CD4-positive, alpha-beta T cell (primary cell): ENCODE results near the gene SERPINB13. TPM values are rescaled to one million over a fixed set of nuclear protein-coding genes. Genes with fewer than 3 reads are reported as not detected.

Source experiments
- ATAC-seq: fragments of 200-7000 bp; cut with Tn5 transposase; one replicate; pipeline ENCODE4 v1.10.0; 2022; ENCODE audit warnings: mild to moderate bottlenecking; ENCODE audit not compliant: poor library complexity
- CTCF ChIA-PET: fragments of 350-600 bp; sonication (Branson Sonifier 250); formaldehyde crosslinking; loops from one replicate; lab custom pipeline; 2021; ENCODE audit warnings: antibody characterized with exemption, inconsistent platforms; lab: Charles Lee
- POLR2A ChIA-PET: fragments of 350-600 bp; sonication (Branson Sonifier 250); formaldehyde crosslinking; loops from one replicate; lab custom pipeline; 2021; ENCODE audit warnings: antibody characterized with exemption, inconsistent platforms; lab: Charles Lee
- DNase-seq, 14 experiments: peaks; one replicate each; pipeline ENCODE4 v3.0.0-alpha.2; 2013 to 2020; ENCODE audit warnings: mixed read lengths in 2 of 14
- H3K27ac ChIP-seq, 2 donors: one replicate each; pipeline versions ENCODE4 v1.5.1 to v1.7.0; 2013; ENCODE audit warnings: low read length in 2 of 2, low read depth in 1 of 2, mild to moderate bottlenecking in 1 of 2
- H3K27me3 ChIP-seq, 2 experiments: 1 replicate in 1 of 2; 2 replicates in 1 of 2; pipeline versions ENCODE4 v1.6.1 to v1.7.0; 2013; ENCODE audit warnings: low read length in 2 of 2, control low read depth in 1 of 2, mild to moderate bottlenecking in 1 of 2, moderate library complexity in 1 of 2; ENCODE audit not compliant: insufficient read depth in 2 of 2, control insufficient read depth in 1 of 2
- H3K36me3 ChIP-seq: one replicate; pipeline ENCODE4 v1.6.1; 2013; ENCODE audit warnings: low read length, control low read depth; ENCODE audit not compliant: insufficient read depth
- H3K4me1 ChIP-seq: one replicate; pipeline ENCODE4 v1.6.1; 2013; ENCODE audit warnings: low read length, control low read depth; ENCODE audit not compliant: insufficient read depth
- H3K4me3 ChIP-seq: one replicate; pipeline ENCODE4 v1.5.1; 2013; ENCODE audit warnings: mild to moderate bottlenecking, low read length, moderate library complexity
- H3K9me3 ChIP-seq, 2 experiments: 1 replicate in 1 of 2; 2 replicates in 1 of 2; pipeline versions ENCODE4 v1.6.1 to v1.7.0; 2013; ENCODE audit warnings: low read length in 2 of 2, mild to moderate bottlenecking in 2 of 2, control low read depth in 1 of 2, moderate library complexity in 1 of 2; ENCODE audit not compliant: control insufficient read depth in 1 of 2, insufficient read depth in 1 of 2
- H3K27ac Mint-ChIP-seq: one replicate; pipeline ENCODE4 v1.8.0; 2020; ENCODE audit warnings: mixed read lengths
- H3K27me3 Mint-ChIP-seq: one replicate; pipeline ENCODE4 v1.8.0; 2021; ENCODE audit warnings: mixed read lengths
- H3K36me3 Mint-ChIP-seq: one replicate; pipeline ENCODE4 v1.8.0; 2021; ENCODE audit warnings: low read depth, mixed read lengths
- H3K4me1 Mint-ChIP-seq: one replicate; pipeline ENCODE4 v1.8.0; 2021; ENCODE audit warnings: low read depth, mixed read lengths
- H3K4me3 Mint-ChIP-seq: one replicate; pipeline ENCODE4 v1.8.0; 2020; ENCODE audit warnings: mild to moderate bottlenecking, mixed read lengths
- H3K9me3 Mint-ChIP-seq: one replicate; pipeline ENCODE4 v1.8.0; 2020; ENCODE audit warnings: mixed read lengths
- intact Hi-C, 2 experiments: fragments of 100-400 bp; cut with DNase I in 1 of 2; cut with micrococcal nuclease in 1 of 2; formaldehyde crosslinking; loops; one replicate each; pipeline versions ENCODE4 v1.15.1 to v1.9.0; 2023 to 2025; cut with DNase I, micrococcal nuclease
- total RNA-seq, 174 experiments: library from RNA in 2 of 174; stranded (reverse) in 2 of 174; gene quantifications; one replicate each; pipeline ENCODE4 v1.2.3 and lab custom pipeline; 2021 to 2026
- TF ChIP-seq, protein P1 (sequence below): fragments of 200-600 bp; IDR thresholded peaks from one replicate; pipeline ENCODE4 v1.8.0; 2022; ENCODE audit warnings: antibody characterized with exemption, mild to moderate bottlenecking

Gene SERPINB13
- total RNA-seq, 2 experiments from 2014 or later: not detected

DNA sequence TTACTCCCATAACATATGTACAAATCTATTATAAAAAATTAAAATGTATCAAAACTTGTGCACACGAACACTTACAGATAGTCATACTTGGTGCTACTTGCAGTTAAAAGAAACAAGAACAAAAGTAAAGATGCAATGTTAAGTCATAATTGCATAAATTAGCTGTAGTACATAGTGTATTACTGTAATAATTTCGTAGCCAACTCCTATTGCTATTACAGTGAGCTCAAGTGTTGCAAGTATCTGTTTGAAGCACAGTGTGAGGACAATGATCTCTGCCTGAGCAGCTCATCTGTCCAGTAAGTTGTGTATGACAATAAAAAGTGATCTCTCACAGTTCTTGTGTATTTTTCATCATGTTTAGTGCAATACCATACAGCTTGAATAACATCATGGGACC, 7.5 kb upstream of the SERPINB13 start:
- POLR2A ChIA-PET: no interaction called here

DNA sequence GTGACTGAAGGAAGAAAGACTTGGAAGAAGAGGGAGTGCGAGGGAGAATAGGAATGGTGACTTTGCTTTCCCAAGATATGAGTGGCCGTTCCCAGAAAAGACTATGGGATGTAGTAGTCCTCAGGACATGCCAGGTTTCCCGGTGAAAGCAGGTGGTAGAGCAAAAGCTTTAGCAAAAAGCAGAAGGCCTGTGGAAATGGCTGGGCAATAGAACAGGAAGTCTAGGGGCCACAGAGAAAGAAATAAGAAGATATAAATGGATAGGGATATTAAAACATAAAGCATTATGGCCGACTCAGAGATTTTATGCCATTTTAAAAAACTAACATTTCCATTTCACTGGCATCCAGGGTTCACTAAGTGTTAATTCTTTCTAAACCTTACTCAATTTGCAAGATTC, 1.2 kb upstream of the SERPINB13 start:
- CTCF ChIA-PET: no interaction called here
- intact Hi-C loops: no loop called here
- Histone ChIP-seq H3K36me3 (no peaks in the 10 kb centered on the region), H3K9me3 (no peaks in the 10 kb centered on the region), H3K27ac (no peak overlapping the region), H3K4me3 (no peak overlapping the region), H3K27me3 (peaks cover 0 to 7% of the 10 kb centered on the region in 2 experiments), H3K4me1 (no peaks in the 10 kb centered on the region)
- no peaks in the 10 kb centered on the region for H3K9me3 Mint-ChIP-seq
- no peaks in the 10 kb centered on the region for H3K4me1 Mint-ChIP-seq
- no peaks in the 10 kb centered on the region for H3K36me3 Mint-ChIP-seq
- no peak for ATAC-seq
- POLR2A ChIA-PET: no interaction called here
- TF ChIP-seq, protein P1, sequence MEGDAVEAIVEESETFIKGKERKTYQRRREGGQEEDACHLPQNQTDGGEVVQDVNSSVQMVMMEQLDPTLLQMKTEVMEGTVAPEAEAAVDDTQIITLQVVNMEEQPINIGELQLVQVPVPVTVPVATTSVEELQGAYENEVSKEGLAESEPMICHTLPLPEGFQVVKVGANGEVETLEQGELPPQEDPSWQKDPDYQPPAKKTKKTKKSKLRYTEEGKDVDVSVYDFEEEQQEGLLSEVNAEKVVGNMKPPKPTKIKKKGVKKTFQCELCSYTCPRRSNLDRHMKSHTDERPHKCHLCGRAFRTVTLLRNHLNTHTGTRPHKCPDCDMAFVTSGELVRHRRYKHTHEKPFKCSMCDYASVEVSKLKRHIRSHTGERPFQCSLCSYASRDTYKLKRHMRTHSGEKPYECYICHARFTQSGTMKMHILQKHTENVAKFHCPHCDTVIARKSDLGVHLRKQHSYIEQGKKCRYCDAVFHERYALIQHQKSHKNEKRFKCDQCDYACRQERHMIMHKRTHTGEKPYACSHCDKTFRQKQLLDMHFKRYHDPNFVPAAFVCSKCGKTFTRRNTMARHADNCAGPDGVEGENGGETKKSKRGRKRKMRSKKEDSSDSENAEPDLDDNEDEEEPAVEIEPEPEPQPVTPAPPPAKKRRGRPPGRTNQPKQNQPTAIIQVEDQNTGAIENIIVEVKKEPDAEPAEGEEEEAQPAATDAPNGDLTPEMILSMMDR: no peak
- no peak overlapping the region for H3K4me3 Mint-ChIP-seq
- DNase-seq: no peak
- H3K27me3 Mint-ChIP-seq: peaks cover 36% of the 10 kb centered on the region
- H3K27ac Mint-ChIP-seq: no peak overlapping the region

More for the DNA sequence above, 7.5 kb upstream of the SERPINB13 start:
- CTCF ChIA-PET: no interaction called here
- Mint-ChIP-seq H3K27ac (no peak overlapping the region), H3K4me1 (no peaks in the 10 kb centered on the region), H3K27me3 (peaks cover 38% of the 10 kb centered on the region), H3K36me3 (no peaks in the 10 kb centered on the region), H3K4me3 (no peak overlapping the region), H3K9me3 (no peaks in the 10 kb centered on the region)
- Histone ChIP-seq H3K9me3 (no peaks in the 10 kb centered on the region), H3K36me3 (no peaks in the 10 kb centered on the region), H3K4me3 (no peak overlapping the region), H3K27ac (no peak overlapping the region), H3K4me1 (no peaks in the 10 kb centered on the region), H3K27me3 (peaks cover 0 to 3% of the 10 kb centered on the region in 2 experiments)
- TF ChIP-seq, protein P1: no peak
- intact Hi-C loops: no loop called here
- no peak for ATAC-seq
- DNase-seq: no peak

DNA sequence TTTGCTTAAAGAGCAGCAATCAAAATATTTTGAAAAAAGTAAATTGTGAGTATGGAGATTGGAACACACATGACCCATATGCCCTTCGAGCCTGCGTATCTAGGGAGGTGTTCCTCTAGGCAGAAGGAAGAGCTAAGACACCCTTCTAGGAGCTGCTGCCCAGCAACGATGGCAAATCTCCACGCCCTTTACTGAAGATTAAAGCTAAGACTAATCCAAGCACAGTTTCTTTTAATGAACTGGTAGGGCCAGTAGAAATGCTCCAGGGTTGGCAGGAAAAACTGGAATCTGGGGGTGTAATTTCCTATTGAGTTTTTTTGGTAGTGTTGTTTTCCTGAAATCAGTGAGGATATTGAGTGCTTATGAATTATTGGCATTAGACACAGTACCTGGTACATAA, 712 bp upstream of the SERPINB13 start:
- no peaks in the 10 kb centered on the region for H3K36me3 Mint-ChIP-seq
- Histone ChIP-seq H3K4me1 (no peaks in the 10 kb centered on the region), H3K36me3 (no peaks in the 10 kb centered on the region), H3K9me3 (no peaks in the 10 kb centered on the region), H3K4me3 (no peak overlapping the region), H3K27me3 (peaks cover 0 to 7% of the 10 kb centered on the region in 2 experiments), H3K27ac (no peak overlapping the region)
- ChIA-PET POLR2A (no interaction called here), CTCF (no interaction called here)
- H3K4me3 Mint-ChIP-seq: no peak overlapping the region
- TF ChIP-seq, protein P1: no peak
- peaks cover 31% of the 10 kb centered on the region for H3K27me3 Mint-ChIP-seq
- no peaks in the 10 kb centered on the region for H3K4me1 Mint-ChIP-seq
- intact Hi-C loops: no loop called here
- ATAC-seq: no peak
- no peak overlapping the region for H3K27ac Mint-ChIP-seq
- DNase-seq: no peak
- H3K9me3 Mint-ChIP-seq: no peaks in the 10 kb centered on the region
